Left kidney (tissue), 2 donors: ENCODE results near the gene TEN1. TPM values are rescaled to one million over a fixed set of nuclear protein-coding genes. Genes with fewer than 3 reads are reported as not detected.
A peak's percentile ranks its signal among the peaks of the same experiment; 100 is the strongest.

ENCODE experiments used
- DNase-seq: peaks from one replicate; pipeline ENCODE4 v3.0.0-alpha.2; 2013
- polyA plus RNA-seq: library from polyadenylated mRNA; unstranded; fragments of 120-200 nt; gene quantifications from one replicate; pipeline ENCODE4 v1.2.1, GENCODE V29; 2013; ENCODE audit not compliant: insufficient read length

The TEN1 gene
- polyA plus RNA-seq, 1 donor = 24.7 TPM

DNA sequence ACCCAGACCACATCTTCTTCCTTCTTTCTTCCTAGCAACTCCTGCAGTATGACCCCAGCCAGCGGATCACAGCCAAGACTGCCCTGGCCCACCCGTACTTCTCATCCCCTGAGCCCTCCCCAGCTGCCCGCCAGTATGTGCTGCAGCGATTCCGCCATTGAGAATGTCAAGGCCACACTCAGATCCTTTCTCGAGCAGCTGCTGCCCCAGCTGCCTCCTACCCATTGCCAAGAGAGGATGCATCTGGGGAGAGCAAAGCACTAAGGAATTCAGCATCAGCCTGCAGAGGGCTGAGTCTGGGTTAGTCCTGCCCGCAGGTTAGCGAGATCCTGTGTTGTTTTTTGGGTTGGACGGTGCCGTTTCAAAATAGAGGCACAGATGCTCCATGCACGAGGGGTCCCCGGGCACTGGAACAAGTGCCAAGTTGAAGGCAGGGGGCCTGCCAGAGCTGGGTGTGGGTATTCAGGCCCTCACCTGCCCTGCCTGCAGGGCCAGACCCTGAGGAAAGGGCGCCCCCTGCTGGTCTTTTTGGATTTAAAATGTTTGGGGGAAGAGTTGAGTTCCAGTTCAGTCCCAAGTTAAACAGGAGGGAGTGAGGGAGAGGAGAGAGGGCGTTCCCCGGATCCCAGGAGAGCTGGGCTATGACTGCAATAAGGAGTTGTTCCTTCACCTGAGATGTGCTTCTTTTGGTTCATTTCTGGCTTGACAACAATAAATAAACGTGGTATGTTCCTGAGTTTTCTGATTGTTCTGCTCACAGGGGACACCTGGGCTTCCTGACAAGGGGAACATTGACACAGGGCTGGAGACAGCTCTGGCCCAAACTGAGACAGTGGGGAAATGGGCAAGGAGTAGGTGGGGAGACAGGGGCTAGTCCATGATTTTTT is 26.5 kb downstream of the TEN1 start:
- DNase-seq = peak; percentile 57

DNA sequence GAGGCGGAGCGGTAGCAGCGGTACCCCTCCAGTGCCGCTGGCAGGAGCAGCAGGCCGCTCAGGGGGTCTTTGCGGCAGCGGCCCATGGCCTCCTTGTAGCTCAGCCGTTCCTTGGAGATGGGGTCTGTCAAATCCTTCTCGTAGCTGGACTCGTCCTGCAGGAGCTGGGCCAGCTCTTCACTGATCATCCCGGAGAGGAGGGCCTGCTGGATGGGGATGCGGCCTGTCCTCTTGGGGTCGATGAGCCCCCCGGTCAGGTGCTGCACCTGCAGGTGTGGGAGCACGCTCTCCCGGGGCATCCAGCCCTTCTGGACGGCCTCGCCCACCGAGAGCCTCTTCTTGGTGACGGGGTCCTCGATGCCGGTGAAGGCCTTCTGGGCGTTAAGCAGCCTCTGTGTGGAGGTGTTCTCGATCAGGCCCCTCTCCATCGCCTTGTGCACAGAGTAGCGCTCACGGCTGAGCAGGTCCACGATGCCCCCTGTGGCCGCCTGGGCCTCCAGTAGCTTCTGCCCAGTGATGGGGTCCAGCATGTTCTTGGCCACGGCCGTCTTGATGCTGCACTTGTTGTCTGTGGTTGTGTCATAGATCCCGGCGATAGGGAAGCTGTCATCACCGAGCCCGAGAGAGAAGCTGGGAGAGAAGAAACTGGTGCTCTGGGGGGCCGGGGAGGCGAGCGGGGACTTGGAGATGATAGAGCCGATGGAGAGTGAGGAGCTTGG is 28.2 kb downstream of the TEN1 start:
- no peak for DNase-seq

DNA sequence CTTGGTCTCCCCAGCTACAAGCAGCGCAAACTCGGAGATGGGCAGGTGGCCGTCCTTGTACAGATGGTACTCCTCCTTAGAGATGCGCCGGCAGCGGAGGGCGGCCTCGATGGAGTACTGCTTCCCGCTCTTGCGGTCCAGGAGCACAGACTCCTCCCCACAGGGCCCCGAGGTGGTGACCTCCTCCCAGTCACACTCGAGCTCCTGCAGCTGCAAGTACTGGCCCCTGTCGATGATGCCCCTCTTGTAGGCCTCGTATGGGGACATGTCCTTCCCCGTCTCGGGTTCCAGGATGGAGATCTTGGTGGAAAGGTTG is 28.8 kb downstream of the TEN1 start:
- no peak for DNase-seq

DNA sequence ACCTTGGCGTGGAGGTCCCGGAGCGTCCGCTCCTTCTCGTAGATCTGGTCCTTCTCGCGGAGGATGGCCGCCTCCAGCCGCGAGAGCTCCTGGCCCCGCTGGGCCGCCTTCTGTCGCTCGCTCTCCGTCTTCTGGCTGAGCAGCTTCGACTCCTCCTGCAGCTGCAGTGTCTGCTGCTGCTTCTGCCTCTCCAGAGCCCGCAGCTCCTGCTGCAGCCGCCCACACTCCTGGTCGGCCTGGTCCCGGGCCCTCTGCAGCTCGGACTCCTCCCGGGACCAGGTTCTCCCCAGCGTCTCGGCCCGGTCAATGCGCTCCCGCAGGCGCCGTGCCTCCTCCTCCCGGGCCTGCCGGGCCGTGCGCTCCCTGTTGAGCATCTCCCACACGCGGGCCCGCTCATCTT is 29.2 kb downstream of the TEN1 start:
- no peak for DNase-seq

DNA sequence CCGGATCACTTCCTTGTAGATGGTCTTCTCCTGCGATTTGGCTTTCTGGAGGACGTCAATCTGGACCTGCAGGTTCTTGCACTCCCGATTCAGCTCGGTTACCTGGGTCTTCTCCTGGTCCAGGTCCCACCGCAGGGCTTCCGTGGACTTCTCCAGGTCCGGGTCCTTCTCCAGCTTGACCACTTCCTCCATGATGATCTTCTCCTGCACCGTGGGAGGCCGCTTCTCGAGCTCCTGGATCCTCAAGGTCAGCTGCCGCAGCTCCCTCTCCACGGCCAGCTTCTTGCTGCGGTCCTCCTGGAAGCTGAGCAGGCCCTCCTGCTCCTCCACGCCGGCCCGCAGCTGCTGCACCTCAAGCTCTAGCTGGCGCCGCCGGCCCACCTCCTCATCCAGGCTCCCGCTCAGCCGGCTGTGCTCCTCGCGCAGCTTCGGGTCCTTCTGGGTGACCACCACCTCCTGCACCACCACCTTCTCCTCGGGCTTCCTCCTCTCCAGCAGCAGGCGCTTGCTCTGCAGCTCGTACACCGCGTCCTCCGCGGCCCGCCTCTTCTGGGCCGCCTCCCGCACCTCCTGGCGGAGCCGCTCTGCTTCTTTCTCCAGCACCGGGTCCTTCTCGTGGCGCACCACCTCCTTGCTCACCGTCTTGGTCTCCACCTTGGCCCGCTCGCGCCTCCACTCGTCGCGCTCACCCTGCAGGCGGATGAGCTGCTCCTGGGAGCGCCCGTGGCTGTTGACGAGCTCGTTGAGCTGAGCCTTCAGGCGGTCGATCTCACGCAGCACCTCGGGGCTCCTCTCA is 29.8 kb downstream of the TEN1 start:
- DNase-seq = no peak

DNA sequence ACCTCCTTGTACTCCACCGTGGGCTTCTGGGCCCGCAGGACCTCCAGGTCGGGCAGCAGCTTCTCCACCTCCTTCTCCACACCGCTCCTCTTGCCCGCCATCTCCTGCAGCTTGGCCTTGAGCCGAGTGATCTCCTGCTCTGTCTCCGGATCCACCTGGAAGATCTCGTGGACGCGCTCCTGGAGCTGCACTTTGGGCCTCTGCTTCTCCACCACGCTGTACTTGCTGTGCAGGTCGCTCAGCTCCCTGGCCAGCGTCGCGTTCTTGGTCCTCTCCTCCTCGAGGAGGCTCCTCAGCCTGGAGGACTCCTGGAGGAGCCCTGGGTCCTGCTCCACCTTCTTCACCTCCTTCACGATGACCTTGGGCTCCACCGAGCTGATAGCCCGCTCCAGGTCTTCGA is 30.4 kb downstream of the TEN1 start:
- no peak for DNase-seq

DNA sequence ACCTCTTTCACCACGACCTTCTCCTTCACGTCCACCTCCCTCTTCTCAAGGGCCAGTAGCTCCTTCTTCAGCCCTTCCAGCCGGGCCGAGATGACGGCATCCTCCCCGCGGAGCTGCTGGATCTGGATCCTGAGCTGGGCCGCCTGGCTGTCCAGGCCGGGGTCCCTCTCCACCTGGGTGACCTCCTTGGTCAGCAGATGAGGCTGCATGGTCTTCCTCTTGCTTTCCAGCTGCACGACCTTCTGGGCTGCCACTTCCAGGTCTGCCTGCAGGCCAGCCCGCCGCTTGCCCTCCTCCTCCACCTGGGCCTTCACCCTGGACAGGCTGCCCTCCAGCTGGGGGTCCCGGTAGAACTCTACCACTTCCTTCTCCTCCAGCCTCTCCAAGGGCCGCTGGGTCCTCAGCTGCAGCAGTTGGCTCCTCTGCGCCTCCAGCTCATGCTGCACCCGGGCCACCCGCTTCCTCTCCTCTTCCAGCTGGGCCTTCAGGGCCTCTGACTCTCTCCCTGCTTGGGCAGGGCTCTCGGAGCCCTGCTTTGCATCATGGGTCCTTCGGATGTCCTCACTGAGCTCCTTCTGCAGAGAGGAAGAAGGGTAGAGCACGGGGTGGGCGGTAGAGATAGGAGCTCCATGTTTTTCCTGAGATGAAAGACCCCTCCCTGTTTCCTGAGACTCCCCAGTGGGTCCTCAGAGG is 31.1 kb downstream of the TEN1 start:
- no peak for DNase-seq

DNA sequence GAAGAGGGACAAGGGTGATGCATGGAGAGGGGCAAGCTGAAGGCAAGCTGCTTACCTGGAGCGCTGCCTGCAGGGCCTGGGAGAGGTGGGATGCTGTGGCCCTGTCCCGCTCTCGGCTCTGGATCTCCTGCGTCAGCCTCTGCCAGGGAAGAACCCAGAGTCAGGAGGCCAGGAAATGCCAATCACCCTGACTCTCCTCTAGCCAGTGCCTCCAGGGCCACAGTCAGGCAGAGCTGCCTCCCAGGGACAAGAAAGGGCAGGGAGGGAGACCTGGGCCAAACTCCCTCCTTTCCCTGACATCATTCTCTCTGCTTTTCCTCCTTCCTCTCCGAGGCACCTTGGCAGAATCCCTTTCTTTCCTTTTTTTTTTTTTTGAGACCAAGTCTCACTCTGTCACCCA is 32.9 kb downstream of the TEN1 start:
- DNase-seq = no peak

DNA sequence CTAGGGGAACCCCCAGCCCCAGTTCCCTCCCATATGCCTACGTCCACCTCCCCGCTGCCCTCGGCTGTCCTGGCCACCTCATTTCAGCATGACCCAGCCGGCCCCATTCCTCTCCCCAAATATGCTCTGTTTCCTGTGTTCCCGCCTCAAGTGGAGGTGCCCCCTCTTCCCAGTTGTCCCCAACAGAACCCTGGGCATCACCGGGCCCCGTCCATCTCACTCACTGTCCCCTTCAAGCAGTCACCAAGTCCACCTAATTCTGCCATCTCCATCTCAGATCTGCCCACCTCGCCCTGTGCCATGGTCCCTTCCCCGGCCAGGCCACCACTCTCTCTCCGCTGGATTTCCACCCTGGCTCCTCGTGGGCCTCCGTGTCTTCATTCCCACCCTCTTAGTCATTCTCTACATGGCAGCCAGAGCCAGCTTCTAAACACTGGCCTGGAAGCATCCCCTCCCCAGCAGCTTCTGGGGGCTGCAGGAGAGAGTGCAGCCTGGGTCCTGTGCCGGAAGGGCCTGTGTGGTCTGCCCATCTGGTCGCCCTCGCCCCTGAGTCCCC is 34.4 kb downstream of the TEN1 start:
- DNase-seq = no peak

DNA sequence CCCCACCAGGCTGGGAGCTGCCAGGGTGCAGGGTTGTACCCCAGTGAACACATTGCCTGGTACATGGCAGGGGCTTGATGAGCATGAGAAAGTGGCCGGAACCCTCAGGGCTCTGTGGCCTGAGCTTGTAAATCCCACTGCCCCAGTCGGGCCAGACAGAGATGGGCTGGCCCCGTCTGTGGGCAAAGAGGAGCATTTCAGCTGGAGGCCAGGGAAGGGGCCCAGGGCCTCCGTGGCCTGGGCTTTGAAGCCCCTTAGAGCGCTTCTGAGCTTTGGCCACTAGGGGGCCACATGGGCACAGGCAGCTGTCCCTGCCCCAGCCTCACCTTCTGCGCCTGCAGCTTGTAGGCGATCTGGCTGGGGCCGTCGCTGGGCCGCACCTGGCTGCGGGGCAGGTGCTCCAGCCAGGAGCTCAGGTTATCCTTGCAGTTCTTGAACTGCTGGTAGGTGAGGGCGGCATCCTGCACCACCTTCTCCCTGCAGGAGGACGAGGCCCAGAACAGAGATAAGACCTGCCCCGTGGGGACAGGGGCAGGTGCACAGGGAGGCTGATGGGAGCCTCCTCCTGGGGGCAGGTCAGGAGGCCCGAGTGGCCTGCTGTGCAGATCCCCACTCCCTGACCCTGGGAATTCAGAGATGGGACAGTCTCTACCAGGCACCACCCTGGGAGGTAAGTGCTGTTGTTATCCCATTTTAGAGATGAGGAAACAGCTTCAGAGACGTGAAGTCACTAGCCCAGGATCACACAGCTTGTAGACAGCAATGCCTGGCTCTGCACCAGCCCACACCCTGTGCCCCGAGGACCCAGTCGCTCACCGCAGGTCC is 35.3 kb downstream of the TEN1 start:
- peak; percentile 69 for DNase-seq

DNA sequence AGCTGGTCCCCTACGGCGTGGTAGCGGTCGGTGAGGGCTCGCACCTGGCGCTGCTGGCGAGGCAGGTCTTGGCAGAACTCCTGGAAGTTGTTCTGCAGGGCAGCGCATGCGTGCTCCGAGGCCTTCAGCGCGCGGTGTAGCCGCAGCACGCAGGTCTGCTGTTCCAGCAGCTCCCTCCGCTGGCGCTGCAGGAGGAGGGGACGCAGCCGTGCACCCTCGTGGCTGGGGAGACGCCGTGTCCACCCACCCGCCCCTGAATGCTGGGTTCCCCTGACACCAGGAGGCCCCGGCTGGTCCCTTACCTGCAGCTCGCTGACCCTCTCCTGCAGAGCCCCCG is 35.9 kb downstream of the TEN1 start:
- DNase-seq = no peak

DNA sequence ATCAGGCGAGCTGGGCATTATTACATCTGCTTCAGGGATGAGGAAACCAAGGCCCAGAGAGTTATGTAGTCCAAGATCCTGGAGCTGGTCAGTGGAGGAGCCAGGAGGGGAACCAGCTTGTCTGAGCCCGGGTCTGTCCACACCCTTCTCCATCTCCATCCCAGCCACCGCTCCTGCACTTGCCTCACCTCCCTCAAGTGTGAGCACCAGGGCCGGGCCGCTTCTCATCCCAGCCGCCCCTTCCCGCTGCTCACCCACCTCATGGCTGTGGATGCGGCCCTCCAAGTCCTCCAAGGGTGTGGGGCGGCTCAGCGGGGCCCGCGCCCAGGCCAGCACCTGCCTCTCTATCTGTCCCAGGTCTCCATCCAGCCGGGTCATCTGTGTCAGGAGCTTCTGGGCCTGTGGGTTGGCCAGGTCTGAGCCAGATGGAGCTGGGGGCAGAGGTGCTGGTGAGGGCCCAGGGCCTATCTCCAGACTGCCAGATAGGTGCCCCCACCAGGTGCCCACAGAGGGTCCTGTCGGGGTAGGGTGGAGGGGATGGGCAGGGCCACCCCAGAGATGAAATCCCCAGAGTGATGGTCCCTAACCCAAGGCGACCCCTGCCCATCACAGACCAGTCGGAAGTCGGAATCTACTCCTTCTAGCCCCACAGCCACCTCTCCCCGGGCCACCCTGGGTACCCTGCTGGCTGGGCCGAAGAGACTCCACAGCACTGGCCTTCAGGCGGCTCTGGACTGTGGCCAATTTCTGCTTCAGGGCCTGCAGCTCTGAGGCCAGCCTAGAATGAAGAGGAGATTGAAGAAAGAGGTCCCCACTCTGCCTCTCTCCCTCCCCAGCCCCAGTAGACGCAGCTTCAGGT is 38.7 kb downstream of the TEN1 start:
- no peak for DNase-seq

DNA sequence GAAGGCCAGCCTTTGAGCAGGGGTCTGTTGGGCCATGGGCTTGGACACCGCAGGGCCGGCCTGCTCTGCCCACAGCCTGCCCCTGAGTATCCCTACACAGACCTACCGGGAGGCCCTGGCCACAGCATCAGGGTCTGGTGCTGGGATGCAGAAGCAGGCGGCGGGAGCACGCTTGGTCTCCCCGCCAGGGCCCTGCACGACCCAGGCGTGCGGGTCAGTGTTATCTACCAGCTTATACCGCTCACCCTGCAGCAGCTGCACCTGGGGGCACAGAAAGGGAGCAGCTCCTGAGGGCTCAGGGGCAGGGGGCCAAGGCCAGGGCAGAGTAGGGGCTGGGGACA is 39.3 kb downstream of the TEN1 start:
- no peak for DNase-seq

DNA sequence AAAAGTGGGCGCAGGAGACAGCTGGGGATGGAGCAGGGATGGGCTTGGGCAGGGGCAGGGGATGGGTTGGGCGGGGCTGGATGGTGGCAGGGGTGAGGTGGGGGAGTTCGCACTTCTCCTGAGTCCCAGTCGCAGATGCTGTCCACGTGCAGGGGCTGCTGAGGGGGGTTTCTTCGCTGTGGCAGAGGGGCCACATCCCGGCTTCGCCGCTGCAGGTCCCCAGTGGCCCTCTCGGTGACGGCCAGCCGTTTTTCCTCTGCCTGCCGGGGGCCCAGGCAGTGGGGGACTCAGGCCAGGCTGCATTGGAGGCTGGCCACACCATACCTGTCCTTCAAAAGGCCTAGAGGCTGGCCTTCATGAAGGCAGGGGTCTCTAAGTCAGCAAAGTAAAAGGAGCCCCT is 39.8 kb downstream of the TEN1 start:
- no peak for DNase-seq

DNA sequence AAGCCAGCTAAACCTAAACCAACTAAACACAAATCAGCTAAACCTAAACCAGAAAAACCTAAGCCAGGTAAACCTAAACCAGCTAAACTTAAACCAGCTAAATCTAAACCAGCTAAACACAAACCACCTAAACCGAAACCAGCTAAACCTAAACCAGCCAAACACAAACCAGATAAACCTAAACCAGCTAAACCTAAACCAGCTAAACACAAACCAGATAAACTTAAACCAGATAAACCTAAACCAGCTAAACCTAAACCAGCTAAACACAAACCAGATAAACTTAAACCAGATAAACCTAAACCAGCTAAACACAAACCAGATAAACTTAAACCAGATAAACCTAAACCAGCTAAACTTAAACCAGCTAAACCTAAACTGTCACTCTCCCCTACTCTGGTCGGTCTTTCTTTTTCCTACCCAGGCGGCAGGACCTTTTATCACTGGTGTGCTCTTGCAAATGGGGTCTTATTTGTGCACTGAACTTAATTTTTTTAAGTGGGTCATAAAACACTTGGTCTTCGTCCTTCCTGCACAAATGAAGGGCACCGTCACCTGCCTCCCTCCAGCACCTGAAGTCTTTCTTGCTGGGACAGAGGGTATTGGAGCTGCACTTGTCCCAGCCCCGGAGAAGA is 40.9 kb downstream of the TEN1 start:
- DNase-seq = no peak

DNA sequence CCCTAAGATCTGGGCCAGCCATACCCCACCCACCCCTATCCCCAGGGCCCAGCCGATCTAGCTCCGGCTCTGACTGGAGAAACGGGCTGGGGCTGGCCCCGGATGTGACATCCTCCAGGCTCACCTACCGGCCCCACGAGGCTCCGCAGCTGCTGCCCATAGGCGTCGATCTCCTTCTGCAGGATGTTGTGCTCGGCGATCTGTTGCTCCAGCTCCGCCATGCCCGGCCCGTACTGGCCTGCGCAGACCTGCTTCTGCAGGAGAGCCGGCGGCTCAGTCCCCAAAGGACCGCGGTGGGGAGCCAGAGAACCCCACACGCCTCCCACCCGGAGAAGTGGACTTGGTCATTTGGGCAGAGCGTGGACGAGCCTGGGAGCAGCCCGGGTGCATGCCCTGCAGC is 43.2 kb downstream of the TEN1 start:
- DNase-seq = no peak

DNA sequence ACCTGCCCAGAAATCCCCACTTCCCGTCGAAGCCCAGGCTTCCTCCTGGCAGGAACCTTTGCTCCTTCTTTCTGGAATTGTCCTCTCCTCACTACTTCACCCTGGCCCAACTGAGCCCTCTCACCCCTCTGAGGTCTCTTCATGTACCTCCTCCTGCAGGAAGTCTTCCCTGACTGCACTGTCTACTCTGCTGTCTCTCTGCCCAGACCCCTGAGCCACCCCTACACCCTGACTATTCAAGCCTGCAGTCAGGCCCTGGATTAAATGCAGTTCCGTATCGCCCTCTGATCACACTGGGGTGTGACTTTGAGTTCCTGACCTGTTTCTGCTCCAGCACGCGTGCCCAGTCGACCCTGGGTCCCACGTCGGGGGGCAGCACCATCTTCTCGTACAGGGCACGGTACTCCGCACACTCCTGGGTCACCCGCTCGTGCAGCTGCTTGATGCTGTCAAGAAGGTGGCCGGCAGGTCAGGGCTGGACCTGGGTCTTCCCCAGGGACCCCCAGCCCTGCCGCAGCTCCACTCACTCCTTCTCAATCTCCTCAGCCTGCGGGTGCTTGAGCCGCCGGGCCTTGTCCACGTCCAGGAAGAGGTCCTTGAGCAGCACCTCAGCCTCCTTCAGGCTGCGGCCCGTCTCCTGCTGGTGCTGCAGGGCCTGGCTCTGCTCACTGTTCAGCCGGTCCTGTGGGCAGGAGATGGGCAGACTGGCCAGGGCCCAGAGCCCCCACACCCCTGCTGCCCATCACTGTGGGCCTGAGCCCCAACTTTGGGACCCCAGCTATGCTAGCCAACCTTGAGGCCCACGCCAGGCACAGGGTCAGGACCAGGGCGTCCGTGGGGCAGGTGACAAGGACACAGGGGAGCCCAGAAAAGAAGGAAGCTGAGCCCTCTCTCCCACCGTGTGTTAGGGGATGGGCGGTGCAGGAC is 44.2 kb downstream of the TEN1 start:
- no peak for DNase-seq

DNA sequence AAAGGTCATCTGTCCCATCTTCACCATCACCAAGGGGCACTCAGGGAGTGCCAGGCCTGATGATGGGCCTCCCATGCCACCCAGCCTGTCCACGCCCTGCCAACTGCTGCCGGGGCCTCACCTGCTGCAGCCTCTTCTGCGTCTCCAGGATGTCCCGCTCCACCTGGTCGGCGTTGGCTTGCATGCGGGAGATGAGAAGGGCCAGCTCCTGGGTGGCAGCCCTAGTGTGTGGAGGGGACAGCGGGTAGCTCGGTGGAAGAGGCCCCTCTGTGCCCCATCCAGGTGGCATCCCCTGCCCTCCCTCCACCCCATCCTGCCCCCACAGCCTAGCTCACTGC is 44.8 kb downstream of the TEN1 start:
- no peak for DNase-seq

DNA sequence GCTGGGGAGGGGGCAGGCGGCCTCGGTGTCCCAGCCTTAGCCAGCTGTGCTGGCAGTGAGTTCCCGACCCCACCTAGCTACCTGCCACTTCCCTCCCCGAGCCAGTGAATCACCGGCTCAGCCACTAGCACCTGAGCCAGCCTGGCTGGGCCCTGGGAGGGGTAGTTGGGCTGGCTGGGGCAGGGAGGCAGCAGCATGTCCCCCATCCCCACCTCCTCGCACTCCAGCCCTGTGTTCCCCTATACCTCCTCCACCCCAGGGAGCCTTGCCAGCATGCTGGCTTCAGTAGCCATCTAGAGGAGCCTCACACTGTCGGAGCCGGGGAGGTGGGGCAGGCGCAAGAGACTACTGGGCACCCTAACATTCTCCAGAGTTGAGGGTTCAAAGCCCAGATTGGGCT is 45.3 kb downstream of the TEN1 start:
- DNase-seq = no peak
